Caki2 (cell line): ENCODE measurements around the gene MEIS3. TPM values are rescaled to one million over a fixed set of nuclear protein-coding genes. Genes with fewer than 3 reads are reported as not detected.
A peak's percentile ranks its signal among the peaks of the same experiment; 100 is the strongest.

Source experiments
- DNase-seq: peaks from one replicate; pipeline ENCODE4 v3.0.0-alpha.2; 2015; ENCODE audit warnings: low read depth
- in situ Hi-C: cut with HindIII; loops from 2 replicates; pipeline ENCODE4 v1.10.0; 2016; ENCODE audit warnings: low sequenced_read_pairs, low pct_unique_long_range_greater_than_20kb, mixed read lengths
- total RNA-seq: library from RNA; depleted of rRNA; stranded (reverse); fragments of >200 nt; shearing (Covaris generic); gene quantifications from 2 replicates; pipeline ENCODE4 v1.2.3, GENCODE V29; 2014; ENCODE audit warnings: low replicate concordance

Gene MEIS3
- total RNA-seq, 1 experiment from 2014 or later = 44.4 TPM

GRCh38 chr19:47437500-47437899 is 18.2 kb upstream of the MEIS3 start:
- in situ Hi-C loops = no loop called here
- peak; percentile 35 for DNase-seq

DNA sequence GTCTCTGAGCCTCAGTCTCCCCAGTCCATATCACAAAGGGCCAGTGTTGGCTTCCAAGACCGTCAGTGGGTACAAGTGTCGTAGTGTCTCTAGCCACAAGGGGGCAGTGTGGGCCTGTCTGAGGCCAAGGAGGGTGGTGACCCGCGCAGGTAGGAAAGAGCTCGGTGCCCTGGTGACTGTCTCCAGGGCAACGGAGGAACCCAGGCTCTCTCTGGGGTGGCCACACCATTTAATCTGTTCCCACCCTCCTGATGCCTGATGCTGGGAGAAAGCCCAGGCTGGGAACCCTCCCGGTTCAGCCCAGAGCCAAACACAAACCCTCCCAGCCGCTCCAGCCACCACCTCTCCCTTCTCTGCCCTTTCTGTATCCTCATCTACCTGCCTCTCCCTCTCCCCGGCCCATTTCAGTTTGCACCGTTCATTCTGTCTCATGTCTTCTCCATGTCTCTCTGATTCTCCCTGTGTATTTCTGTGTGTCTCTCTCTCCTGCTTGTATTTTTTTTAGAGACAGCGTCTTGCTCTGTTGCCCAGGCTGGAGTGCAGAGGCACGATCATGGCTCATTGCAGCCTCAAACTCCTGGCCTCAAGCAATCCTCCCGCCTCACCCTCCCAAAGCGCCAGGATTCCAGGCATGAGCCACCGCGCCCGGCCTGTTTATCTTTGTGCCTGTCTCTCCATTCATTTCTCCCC is 17.5 kb upstream of the MEIS3 start:
- in situ Hi-C loops = no loop called here
- peak; percentile 52 for DNase-seq

- in situ Hi-C loops = no loop called here
- DNase-seq = no peak
Observed at GRCh38 chr19:47435883-47436417, 16.6 kb upstream of the MEIS3 start.

GRCh38 chr19:47435196-47435595 is 15.9 kb upstream of the MEIS3 start:
- no peak for DNase-seq
- in situ Hi-C loops = no loop called here

GRCh38 chr19:47434088-47434487 is 14.8 kb upstream of the MEIS3 start:
- in situ Hi-C loops = no loop called here

DNA sequence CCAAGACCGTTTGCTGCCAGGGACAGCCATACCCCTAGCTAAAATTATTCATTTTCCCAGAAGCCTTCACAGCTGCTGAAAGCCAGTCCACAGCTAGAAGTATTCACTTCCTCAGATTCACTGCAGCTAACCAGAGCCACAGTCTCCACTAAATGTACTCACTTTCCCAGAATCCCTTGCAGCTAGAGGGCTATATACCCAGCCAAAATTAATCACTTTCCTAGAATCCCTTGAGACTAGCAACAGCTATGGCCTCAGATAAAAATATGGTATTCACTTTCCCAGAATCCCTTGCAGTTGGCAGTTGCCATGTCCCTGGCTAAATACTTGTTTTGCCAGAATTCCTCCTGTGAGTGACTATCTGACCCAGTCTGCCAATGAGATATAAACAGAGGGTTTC is 13.8 kb upstream of the MEIS3 start:
- no peak for DNase-seq
- in situ Hi-C loops = no loop called here

More at GRCh38 chr19:47434088-47434487, 14.8 kb upstream of the MEIS3 start:
- no peak for DNase-seq

- in situ Hi-C loops = no loop called here
- DNase-seq = no peak
Observed at GRCh38 chr19:47432499-47432898, 13.2 kb upstream of the MEIS3 start.

GRCh38 chr19:47432091-47432490 is 12.8 kb upstream of the MEIS3 start:
- in situ Hi-C loops = no loop called here
- DNase-seq = no peak

GRCh38 chr19:47430041-47430802 is 10.9 kb upstream of the MEIS3 start:
- in situ Hi-C loops = no loop called here
- no peak for DNase-seq

GRCh38 chr19:47429140-47429793 is 9.9 kb upstream of the MEIS3 start:
- in situ Hi-C loops = no loop called here

DNA sequence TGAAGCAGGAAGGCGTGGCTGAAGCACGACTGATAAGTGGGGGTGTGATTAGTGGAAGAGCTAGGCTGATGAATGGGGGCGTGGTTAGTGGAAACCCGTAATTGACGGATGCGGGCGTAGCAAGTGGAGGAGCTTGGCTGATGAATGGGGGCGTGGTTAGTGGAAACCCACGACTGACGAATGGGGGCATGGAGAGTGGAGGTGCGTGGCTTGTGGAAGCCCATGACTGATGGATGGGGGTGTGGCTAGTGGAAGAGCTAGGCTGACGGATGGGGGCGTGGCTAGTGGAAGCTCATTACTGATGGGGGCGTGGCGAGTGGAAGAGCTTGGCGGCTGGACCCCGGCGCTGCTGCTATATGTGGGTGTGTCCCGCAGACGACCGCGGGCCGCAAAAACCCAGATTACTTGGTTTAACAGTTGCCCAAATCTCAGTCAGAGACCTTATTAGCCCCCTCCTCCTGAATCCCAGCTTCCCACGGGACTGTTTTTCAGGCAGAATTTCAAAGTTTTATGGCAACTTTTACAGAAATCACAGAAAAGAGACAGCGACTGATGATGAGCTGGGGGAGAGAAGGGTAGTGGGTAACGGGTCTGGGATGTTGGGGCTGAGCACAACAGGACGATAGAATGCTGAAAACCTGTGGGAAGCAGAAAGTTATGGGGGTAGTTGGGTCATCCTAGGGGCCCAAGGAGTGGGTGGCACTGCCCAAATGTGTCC is 9.0 kb upstream of the MEIS3 start:
- in situ Hi-C loops = no loop called here
- peak; percentile 99 for DNase-seq

More at GRCh38 chr19:47429140-47429793, 9.9 kb upstream of the MEIS3 start:
- DNase-seq = no peak

GRCh38 chr19:47427241-47428176 is 8.2 kb upstream of the MEIS3 start:
- DNase-seq = peak; percentile 81
- in situ Hi-C loops = no loop called here

- in situ Hi-C loops = no loop called here
- no peak for DNase-seq
Observed at GRCh38 chr19:47423203-47423882, 4.0 kb upstream of the MEIS3 start.

DNA sequence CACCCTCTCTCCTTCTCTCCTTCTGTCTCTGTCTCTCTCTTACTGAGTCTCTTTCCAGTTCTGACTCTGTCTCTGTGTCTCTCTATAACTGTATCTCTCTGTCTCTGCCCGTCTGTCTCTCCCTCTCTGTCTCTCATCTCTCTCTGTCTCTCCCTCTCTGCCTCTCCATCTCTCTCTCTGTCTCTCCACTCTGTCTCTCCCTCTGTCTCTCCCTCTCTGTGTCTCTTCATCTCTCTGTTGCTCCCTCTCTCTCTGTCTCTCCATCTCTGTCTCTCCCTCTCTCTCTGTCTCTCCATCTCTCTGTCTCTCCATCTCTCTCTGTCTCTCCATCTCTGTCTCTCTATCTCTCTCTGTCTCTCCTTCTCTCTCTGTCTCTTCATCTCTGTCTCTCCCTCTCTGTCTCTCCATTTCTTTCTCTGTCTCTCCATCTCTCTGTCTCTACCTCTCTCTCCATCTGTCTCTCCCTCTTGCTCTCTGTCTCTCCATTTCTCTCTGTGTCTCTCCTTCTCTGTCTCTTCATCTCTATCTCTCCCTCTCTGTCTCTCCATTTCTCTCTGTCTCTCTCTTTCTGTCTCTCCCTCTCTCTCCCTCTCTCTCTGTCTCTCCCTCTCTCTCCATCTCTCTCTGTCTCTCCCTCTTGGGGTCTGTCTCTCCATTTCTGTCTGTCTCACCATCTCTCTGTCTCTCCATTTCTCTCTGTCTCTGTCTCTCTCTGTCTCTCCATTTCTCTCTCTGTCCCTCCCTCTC is 3.3 kb upstream of the MEIS3 start:
- in situ Hi-C loops = no loop called here
- DNase-seq = no peak

GRCh38 chr19:47421844-47422395 is 2.6 kb upstream of the MEIS3 start:
- in situ Hi-C loops = no loop called here
- no peak for DNase-seq

GRCh38 chr19:47421244-47421786 is 2.0 kb upstream of the MEIS3 start:
- no peak for DNase-seq
- in situ Hi-C loops = no loop called here
